AG08396 (cell line): ENCODE data around the gene CILP2.

ENCODE experiments used
- DNase-seq: peaks from one replicate; pipeline ENCODE4 v3.0.0; 2012; ENCODE audit warnings: low spot score, mixed read lengths

Gene CILP2

GRCh38 chr19:19563348-19563848, 25.3 kb downstream of the CILP2 start:
- DNase-seq: no peak

- no peak for DNase-seq
Observed at GRCh38 chr19:19566306-19566705, 28.2 kb downstream of the CILP2 start.

GRCh38 chr19:19567391-19567790, 29.3 kb downstream of the CILP2 start:
- no peak for DNase-seq

- no peak for DNase-seq
Observed at GRCh38 chr19:19568802-19569756, 31.0 kb downstream of the CILP2 start.

- no peak for DNase-seq
Observed at GRCh38 chr19:19570571-19570970, 32.5 kb downstream of the CILP2 start.

- no peak for DNase-seq
Observed at GRCh38 chr19:19571071-19571786, 33.2 kb downstream of the CILP2 start.

GRCh38 chr19:19575411-19575810, 37.3 kb downstream of the CILP2 start:
- no peak for DNase-seq

- DNase-seq: no peak
Observed at GRCh38 chr19:19578252-19578651, 40.2 kb downstream of the CILP2 start.

- no peak for DNase-seq
Observed at GRCh38 chr19:19579533-19580361, 41.7 kb downstream of the CILP2 start.

GRCh38 chr19:19580418-19580817, 42.4 kb downstream of the CILP2 start:
- no peak for DNase-seq

GRCh38 chr19:19581391-19581790, 43.3 kb downstream of the CILP2 start:
- DNase-seq: no peak

- DNase-seq: no peak
Observed at GRCh38 chr19:19582471-19582870, 44.4 kb downstream of the CILP2 start.

- DNase-seq: no peak
Observed at GRCh38 chr19:19584356-19584755, 46.3 kb downstream of the CILP2 start.

GRCh38 chr19:19587771-19588170, 49.7 kb downstream of the CILP2 start:
- DNase-seq: no peak

GRCh38 chr19:19588546-19588945, 50.5 kb downstream of the CILP2 start:
- peak; percentile 38 for DNase-seq

GRCh38 chr19:19591133-19591825, 53.2 kb downstream of the CILP2 start:
- DNase-seq: peak; percentile 90

- DNase-seq: no peak
Observed at GRCh38 chr19:19592690-19593089, 54.6 kb downstream of the CILP2 start.

- no peak for DNase-seq
Observed at GRCh38 chr19:19594381-19594780, 56.3 kb downstream of the CILP2 start.

GRCh38 chr19:19595171-19595701, 57.2 kb downstream of the CILP2 start:
- no peak for DNase-seq
